GM21423 (cell line): Measurements from ENCODE around the gene KDM4B.

Experiments
- ATAC-seq: cut with Tn5 transposase; IDR thresholded peaks from one replicate; pipeline ENCODE4 v1.9.1; 2021; ENCODE audit warnings: mild to moderate bottlenecking, moderate library complexity; ENCODE audit not compliant: unreplicated experiment

KDM4B gene

GRCh38 chr19:5132206-5132560, 163.3 kb downstream of the KDM4B start:
- no peak for ATAC-seq

GRCh38 chr19:5132698-5133651, 164.1 kb downstream of the KDM4B start:
- ATAC-seq, result no peak

GRCh38 chr19:5133986-5134595, 165.2 kb downstream of the KDM4B start:
- no peak for ATAC-seq

DNA sequence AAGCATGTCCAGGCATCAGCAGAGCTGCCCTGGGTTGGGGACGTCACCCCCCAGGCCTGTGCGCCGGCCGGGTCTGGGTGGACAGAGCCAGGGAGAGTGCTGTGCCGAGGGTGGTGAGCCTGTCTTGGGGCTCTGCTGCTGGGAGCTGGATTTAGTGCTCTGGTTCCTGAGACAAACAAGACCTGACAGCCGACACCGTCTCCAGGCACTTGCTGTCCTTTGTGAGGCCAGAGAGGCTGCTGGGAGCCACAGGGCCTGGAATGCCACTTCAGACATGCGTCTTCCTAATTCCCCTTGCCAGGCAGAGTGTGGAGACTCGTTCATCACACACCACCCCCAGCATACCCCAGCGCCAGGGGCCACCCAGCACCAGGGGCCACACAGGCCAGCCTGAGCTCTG, 165.8 kb downstream of the KDM4B start:
- ATAC-seq, result no peak

DNA sequence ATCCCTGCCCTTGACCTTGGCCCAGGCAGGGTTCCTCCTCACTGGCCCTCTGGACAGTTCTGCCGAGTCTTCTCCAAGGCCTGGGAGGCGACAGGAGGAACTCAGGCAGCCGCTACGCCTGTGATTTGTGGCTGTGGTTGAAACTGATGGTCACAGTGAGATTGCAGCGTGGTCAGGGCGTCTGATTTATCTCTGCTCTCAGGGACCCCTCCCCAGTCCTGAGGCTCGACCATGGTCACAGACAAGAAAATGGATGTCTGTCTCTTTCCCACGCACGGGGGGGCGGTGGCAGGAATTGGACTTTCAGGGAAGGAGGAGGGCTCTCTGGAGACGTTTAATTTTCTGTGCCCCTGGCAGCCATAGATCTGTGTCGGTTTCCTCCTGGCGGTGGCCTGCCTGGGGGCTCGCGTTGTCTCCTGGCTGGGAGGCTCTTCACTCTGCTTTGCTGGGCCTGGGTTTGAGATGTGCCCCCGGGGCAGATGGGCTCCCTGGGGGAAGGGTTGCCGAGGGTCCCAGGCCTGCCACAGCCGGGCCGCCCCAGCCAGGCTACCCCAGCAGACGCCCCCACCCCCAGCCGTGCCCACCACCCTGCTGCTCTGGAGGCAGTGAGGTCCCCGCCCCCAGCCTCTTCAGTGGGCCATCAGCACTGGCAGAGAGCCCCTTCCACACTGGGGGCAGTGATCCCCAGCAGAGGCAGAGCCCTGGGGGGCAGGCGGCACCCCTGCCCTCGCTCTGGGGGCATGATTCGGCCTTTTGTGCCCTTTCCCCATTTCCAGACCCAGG, 167.4 kb downstream of the KDM4B start:
- ATAC-seq, result no peak

DNA sequence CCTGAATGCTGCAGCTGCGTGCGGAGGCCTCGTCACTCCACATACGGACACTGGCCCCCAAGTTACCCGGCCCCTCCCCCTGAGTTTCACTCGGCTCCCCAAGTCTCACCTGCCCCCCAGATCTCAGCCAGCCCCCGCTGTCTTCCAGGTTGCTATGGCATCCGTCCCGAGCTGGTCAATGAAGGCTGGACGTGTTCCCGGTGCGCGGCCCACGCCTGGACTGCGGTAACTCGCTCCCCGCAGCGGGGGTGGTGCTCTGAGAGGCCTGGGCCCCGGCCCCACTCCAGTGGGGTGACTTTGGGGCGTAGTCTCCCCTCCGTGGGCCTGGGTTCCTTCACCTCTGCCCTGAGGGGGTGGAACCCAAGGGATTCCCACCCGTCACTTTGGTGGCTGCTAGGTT, 168.2 kb downstream of the KDM4B start:
- ATAC-seq, result no peak

GRCh38 chr19:5137571-5138124, 168.7 kb downstream of the KDM4B start:
- ATAC-seq, result no peak

- ATAC-seq, result peak; percentile 78
These were observed 170.0 kb downstream of the KDM4B start for GRCh38 chr19:5138606-5139582.

- no peak for ATAC-seq
These were observed 170.8 kb downstream of the KDM4B start for GRCh38 chr19:5139583-5140325.

DNA sequence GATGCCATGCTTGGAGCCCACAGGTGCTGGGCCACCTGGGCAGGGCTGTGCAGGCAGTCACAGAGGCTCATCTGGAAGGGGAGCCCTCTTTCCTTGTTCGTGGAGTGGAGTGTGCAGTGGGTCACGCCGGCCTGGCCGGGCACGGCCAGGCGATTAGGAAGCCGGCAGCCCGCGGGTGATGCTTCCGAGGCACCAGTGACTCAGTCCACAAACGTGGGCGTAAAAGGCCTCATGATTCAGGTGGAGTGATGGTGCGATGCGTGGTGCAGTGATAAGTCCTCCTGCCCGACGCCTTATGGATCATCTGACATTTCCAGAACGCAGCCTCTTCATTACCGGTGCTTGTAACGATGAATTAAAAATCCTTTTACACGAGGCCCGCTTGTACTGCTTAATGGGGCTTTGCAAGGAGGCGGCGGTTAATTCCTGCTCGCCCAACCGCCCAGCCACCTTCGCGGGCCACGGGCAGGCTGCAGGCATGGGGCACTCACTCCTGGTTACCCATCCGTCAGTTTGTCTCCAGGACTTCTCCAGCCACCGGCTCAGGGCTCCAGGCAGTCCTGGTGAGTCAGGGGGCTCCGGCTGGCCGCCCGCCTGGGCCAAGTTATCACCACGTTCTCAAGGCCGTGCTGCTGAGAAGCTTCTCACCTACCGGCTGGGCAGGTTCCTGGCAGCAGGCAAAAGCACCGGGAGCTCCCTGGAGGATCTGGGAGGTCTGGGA, 172.4 kb downstream of the KDM4B start:
- ATAC-seq, result no peak

DNA sequence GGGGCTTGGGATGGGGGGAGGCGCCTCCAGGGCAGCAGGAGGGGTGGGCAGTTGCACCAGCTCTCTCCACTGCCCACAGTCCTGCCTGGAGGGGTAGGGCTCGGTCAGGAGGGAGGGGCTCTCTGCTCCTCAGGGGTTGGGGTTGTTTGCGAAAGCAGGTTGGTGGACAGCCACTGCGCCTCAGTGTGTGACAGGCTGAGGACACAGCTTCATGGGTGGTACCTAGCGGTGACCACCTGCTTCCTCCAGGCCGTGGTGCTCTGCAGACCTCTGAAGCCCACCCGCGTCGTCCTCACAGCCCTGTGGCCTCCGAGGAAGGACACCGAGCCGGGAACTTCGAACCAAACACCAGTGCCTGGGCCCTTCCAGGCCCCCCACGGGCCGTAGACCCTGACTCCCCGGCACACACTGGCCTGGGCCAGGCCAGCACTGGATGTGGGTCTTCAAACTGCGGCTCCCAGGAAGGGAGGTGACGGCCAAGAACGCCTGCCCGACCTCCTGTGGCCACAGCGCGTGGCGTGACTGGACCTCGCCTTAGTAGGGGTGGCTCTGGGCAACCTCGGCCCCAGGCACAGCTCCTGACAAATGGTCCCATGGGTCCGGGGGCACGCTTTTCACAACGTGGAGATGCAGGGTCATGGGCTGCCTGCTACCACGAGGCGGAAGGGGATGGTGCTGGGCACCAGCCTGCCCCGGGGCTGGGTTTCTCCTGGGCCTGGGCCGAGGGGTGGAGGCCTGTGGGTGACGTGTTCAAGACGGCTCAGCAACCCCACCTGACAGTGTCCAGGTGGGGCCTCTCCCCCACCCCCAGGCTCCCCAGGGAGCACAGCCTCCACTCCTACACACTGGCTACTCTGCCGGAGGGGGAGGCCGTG, 173.2 kb downstream of the KDM4B start:
- ATAC-seq, result no peak

DNA sequence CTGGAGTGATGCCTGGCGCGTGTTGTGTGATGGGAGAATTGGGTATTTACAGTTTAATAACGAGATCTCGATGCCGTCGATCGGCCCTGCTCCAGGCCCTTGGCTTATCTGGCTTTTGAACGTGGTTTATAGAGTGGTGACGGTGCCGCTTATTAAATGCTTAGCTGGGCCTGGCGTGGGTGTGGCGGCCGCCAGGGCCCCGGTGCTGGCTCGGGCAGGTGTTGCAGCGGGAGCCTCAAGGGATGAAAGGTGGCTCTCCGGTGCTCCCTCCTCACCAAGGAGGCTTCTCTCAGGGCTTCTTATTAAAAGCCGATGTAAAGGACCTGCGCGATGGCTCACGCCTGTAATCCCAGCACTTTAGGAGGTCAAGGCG, 173.8 kb downstream of the KDM4B start:
- ATAC-seq, result no peak

DNA sequence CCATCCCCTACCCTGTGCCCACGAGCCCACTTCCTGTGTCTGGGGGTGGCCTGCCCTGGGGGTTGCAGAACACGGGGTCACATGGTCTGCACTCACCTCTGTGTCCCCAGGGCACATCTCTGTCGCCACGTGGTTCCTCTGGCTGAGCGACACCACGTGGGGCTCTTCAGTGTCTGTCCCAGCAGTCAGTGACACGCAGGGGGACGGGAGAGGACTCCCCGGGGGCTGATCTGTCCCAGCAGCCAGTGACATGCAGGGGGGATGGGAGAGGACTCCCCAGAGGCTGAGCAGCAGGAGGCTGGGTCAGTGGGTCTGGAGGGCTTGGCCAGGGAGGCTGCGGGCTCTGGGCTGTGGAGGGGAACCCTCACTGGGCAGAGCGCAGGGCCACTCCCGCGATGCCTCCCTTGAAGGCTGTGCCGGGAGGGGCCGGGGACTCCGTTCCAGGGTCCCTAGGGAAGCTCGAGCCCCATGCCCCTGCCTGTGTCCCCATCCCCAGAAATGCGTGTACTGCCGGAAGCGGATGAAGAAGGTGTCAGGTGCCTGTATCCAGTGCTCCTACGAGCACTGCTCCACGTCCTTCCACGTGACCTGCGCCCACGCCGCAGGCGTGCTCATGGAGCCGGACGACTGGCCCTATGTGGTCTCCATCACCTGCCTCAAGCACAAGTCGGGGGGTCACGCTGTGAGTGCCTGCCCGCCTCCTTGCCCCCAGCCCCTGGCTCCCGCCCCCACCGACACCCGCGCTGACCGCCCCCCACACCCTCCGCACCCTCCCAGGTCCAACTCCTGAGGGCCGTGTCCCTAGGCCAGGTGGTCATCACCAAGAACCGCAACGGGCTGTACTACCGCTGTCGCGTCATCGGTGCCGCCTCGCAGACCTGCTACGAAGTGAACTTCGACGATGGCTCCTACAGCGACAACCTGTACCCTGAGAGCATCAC, 174.8 kb downstream of the KDM4B start:
- ATAC-seq, result no peak

- no peak for ATAC-seq
These were observed 175.7 kb downstream of the KDM4B start for GRCh38 chr19:5144545-5145179.

DNA sequence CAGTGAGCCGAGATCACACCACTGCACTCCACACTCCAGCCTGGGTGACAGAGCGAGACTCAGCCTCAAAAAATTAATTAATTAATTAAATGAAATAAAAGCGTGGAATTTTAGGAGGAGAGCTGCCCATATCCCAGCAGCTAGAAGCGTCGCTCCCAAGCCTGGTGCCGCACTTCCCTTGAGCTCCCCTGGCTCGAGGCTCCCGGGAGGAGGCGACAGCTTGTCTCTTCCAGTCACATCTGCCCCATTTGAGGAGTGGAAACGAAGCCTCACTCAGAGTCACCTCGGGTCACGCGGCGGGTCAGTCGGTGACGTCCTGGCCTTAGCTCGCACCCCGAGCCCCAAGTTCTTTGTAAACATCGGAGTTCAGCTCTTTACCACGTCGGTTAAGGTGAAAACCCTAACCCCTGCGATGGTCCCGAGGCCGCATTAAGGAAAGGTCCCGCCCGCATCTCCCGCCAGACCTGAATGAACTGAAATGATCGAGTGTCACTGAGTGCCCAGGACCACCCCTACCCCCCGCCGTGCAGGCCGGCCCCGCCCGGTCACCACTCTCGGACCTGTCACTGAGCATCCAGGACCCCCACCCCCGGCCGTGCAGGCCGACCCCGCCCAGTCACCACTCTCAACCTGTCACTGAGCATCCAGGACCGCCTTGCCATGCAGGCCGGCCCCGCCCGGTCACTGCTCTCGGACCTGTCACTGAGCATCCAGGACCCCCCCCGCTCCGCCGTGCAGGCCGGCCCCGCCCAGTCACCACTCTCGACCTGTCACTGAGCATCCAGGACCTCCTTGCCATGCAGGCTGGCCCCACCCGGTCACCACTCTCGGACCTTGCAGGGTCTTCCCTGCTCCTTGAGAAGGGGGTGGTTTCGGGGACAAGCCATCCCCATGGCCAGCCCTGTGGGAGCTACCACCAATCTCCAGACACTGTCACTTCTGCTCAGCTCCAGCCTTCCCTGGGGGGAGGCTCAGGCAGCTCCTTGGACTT, 176.9 kb downstream of the KDM4B start:
- ATAC-seq, result no peak
